Upper lobe of left lung (tissue), 6 donors: ENCODE data around the gene DIP2C. TPM values are rescaled to one million over a fixed set of nuclear protein-coding genes. Genes with fewer than 3 reads are reported as not detected.

ENCODE experiments used
- ATAC-seq, 2 donors: fragments of 200-7000 bp; cut with Tn5 transposase; one replicate each; pipeline ENCODE4 v1.9.1; 2022; ENCODE audit warnings: mild to moderate bottlenecking in 2 of 2, moderate library complexity in 2 of 2; ENCODE audit not compliant: low FRiP score in 2 of 2
- DNase-seq, 2 donors: peaks; one replicate each; pipeline ENCODE4 v3.0.0-alpha.2; 2019 to 2020
- H3K27ac ChIP-seq, 4 donors: fragments of 200-600 bp; sonication (generic); one replicate each; pipeline ENCODE4 v1.5.1; 2016 to 2019
- H3K27me3 ChIP-seq, 4 donors: fragments of 200-600 bp; sonication (generic); one replicate each; pipeline ENCODE4 v1.5.1; 2017 to 2019
- H3K36me3 ChIP-seq, 4 donors: fragments of 200-600 bp; sonication (generic); one replicate each; pipeline ENCODE4 v1.5.1; 2016 to 2019
- H3K4me1 ChIP-seq, 4 donors: fragments of 200-600 bp; sonication (generic); one replicate each; pipeline ENCODE4 v1.5.1; 2018 to 2019
- H3K4me3 ChIP-seq, 4 donors: fragments of 200-600 bp; sonication (generic); one replicate each; pipeline ENCODE4 v1.5.1; 2017 to 2019; ENCODE audit warnings: mild to moderate bottlenecking in 2 of 4, moderate library complexity in 1 of 4
- H3K9me3 ChIP-seq, 4 donors: fragments of 200-600 bp; sonication (generic); one replicate each; pipeline ENCODE4 v1.5.1; 2018 to 2019
- CTCF ChIP-seq, 6 experiments: fragments of 450-650 bp in 4 of 6; fragments of 200-600 bp in 2 of 6; sonication (generic) in 2 of 6; IDR thresholded peaks; one replicate each; pipeline ENCODE4 v1.5.1; 2016 to 2019; ENCODE audit warnings: antibody characterized with exemption in 6 of 6
- EP300 ChIP-seq, 4 donors: sonication (generic); formaldehyde crosslinking; IDR thresholded peaks; one replicate each; pipeline ENCODE4 v1.5.1; 2017; ENCODE audit warnings: antibody characterized with exemption in 4 of 4, control low read depth in 2 of 4
- POLR2A ChIP-seq, 4 donors: fragments of 450-650 bp; IDR thresholded peaks; one replicate each; pipeline ENCODE4 v1.5.1; 2016 to 2017; ENCODE audit warnings: antibody characterized with exemption in 4 of 4, mild to moderate bottlenecking in 2 of 4
- POLR2AphosphoS5 ChIP-seq, 2 donors: sonication (generic); formaldehyde crosslinking; IDR thresholded peaks; one replicate each; pipeline ENCODE4 v1.5.1; 2017; ENCODE audit warnings: antibody characterized with exemption in 2 of 2
- WGBS, 2 donors: methylation state at CpG; one replicate each; pipeline ENCODE4 v1.1.5; 2017 to 2018; 5-methylcytosine and 5-hydroxymethylcytosine counted together
- total RNA-seq, 6 donors: library from RNA; depleted of rRNA in 4 of 6; stranded (reverse); fragments of >200 nt in 4 of 6; gene quantifications; one replicate each; pipeline versions ENCODE4 v1.1.0 to v1.2.1, GENCODE V29; 2016 to 2021
- donor health status: DM: no; HTN: no; CAD: no; lungs with moderate emphysema.
- donor health status: DM: no; HTN: yes; CAD: no; lungs with severe emphysema.

Gene DIP2C
- total RNA-seq, 6 donors from 2014 or later = 11.6 to 32.5 (median 14.7) TPM

- no peaks in the 10 kb centered on the region for H3K9me3 ChIP-seq
- no peak for ATAC-seq
- no peak overlapping the region for H3K4me3 ChIP-seq
- no peak overlapping the region for H3K27ac ChIP-seq
- no peaks in the 10 kb centered on the region for H3K27me3 ChIP-seq
- no peak for DNase-seq
- H3K36me3 ChIP-seq = no peaks in the 10 kb centered on the region
- TF ChIP-seq CTCF (IDR thresholded peaks at IDR 0.05) (no peak), POLR2A (IDR thresholded peaks at IDR 0.05) (no peak), POLR2AphosphoS5 (IDR thresholded peaks at IDR 0.05) (no peak), EP300 (IDR thresholded peaks at IDR 0.05) (no peak)
- WGBS, 2 donors = 70 to 79% methylated on average over 3 of the region's 3 CpGs
- H3K4me1 ChIP-seq = no peaks in the 10 kb centered on the region
Observed at GRCh38 chr10:437698-438490, 251.6 kb downstream of the DIP2C start.

GRCh38 chr10:436911-437665 lies 252.4 kb downstream of the DIP2C start:
- no peak for ATAC-seq
- Histone ChIP-seq H3K27ac (no peak overlapping the region), H3K4me3 (no peak overlapping the region), H3K27me3 (no peaks in the 10 kb centered on the region), H3K9me3 (no peaks in the 10 kb centered on the region), H3K36me3 (no peaks in the 10 kb centered on the region), H3K4me1 (no peaks in the 10 kb centered on the region)
- DNase-seq = no peak
- TF ChIP-seq POLR2AphosphoS5 (IDR thresholded peaks at IDR 0.05) (no peak), POLR2A (IDR thresholded peaks at IDR 0.05) (no peak), EP300 (IDR thresholded peaks at IDR 0.05) (no peak), CTCF (IDR thresholded peaks at IDR 0.05) (no peak)
- WGBS, 2 donors = 78 to 90% methylated on average over 15 to 17 of the region's 17 CpGs

DNA sequence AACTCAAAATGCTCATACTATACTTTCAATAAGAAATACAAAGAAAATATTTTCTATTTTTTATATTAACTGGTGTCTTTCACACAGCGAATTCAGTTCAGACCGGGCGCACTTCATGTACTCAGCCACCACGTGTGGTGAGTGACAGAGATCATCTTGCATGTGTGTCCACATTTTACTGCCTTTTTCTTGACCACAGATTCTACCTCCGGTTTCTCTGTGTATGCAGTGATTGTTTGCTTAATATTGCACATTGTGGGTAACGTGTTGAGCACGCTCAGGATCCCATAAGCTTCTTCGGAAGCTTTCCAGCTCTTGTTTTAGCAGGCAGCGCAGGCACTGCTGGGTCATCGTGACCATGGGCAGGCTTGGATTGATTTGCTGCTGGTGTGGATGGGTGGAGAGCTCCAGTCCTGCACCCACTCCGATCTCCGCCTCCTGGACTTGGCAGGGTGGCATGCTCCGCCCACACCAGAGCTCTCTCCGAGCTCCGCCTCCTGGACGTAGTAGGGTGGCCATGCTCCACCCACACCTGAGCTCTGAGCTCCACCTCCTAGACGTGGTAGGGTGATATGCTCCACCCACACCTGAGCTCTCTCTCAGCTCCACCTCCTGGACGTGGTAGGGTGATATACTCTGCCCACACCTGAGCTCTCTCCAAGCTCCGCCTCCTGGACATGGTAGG lies 253.3 kb downstream of the DIP2C start:
- TF ChIP-seq POLR2AphosphoS5 (IDR thresholded peaks at IDR 0.05) = no peak
- TF ChIP-seq EP300 (IDR thresholded peaks at IDR 0.05) = no peak
- TF ChIP-seq POLR2A (IDR thresholded peaks at IDR 0.05) = no peak
- TF ChIP-seq CTCF (IDR thresholded peaks at IDR 0.05) = no peak
- H3K27me3 ChIP-seq = no peaks in the 10 kb centered on the region
- DNase-seq (no peak), ATAC-seq (no peak)
- no peaks in the 10 kb centered on the region for H3K9me3 ChIP-seq
- WGBS, 2 donors = 93 to 96% methylated on average over 19 of the region's 19 CpGs
- H3K27ac ChIP-seq = no peak overlapping the region
- H3K4me1 ChIP-seq = no peaks in the 10 kb centered on the region
- H3K4me3 ChIP-seq = no peak overlapping the region
- no peaks in the 10 kb centered on the region for H3K36me3 ChIP-seq

DNA sequence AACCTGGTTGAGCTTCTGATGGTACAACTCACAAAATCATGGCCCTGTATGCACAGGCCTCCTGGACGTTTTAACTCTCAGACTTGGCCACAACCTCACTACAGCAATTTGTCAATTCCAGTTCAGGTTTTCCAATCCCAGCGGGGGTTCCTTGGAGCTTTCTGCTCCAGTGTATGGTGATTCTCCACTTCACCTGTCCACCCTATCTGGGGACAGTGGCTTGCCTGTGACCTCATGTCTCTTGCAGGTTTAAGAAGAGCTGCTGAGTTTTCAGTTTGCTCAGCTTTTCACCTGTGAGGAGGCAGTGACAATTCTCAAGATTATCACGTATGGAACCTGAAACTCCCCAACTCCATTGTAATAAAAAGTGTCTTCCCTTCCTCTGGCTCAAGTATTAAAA lies 254.1 kb downstream of the DIP2C start:
- 78 to 85% methylated on average over 3 of the region's 3 CpGs for WGBS, 2 donors
- Histone ChIP-seq H3K36me3 (no peaks in the 10 kb centered on the region), H3K4me1 (no peaks in the 10 kb centered on the region), H3K9me3 (no peaks in the 10 kb centered on the region), H3K27me3 (no peaks in the 10 kb centered on the region), H3K27ac (no peak overlapping the region), H3K4me3 (no peak overlapping the region)
- TF ChIP-seq EP300 (IDR thresholded peaks at IDR 0.05) (no peak), POLR2AphosphoS5 (IDR thresholded peaks at IDR 0.05) (no peak), CTCF (IDR thresholded peaks at IDR 0.05) (no peak), POLR2A (IDR thresholded peaks at IDR 0.05) (no peak)
- DNase-seq (no peak), ATAC-seq (no peak)
